ENCODE measurements around the gene OGFOD2.

DNA sequence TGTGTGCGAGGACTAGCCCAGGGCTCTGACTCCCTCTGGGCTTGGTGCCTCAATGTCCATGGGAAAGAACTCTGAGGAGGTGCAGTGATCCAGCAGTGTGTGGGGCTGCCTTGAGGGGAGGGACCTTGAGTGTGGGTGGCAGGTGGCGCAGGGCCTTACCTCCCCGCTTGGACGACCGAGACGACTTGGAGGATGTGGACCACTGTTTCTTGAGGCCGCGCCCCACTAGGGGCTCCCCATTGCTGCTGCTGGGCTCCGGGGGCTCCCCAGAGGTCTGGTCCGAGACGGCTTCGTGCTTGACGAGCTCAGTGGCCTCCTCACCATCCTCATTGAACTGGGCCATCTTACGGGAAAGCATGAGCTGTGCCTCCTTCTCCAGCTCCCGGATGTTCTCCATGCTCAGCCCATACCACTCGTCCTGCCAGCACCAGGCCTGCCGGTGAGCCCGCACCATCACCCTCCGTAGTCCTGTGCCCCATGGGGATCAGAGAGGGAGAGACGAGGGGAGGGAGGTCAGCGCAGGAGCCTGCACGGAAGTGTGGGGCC is 30.1 kb downstream of the OGFOD2 start:
- TF ChIP-seq EGR1 (IDR thresholded peaks at IDR 0.05; ENCODE audit: low read depth in 2 of 2) (no peak), RXRA (IDR thresholded peaks at IDR 0.05) (no peak), GABPA (IDR thresholded peaks at IDR 0.05 in 1 of 2, conservative IDR thresholded peaks at IDR 0.05 in 1 of 2) (no peak), SP1 (IDR thresholded peaks at IDR 0.05) (no peak), YY1 (IDR thresholded peaks at IDR 0.05) (no peak), RAD21 (IDR thresholded peaks at IDR 0.05) (no peak)
- TF ChIP-seq, protein P1, sequence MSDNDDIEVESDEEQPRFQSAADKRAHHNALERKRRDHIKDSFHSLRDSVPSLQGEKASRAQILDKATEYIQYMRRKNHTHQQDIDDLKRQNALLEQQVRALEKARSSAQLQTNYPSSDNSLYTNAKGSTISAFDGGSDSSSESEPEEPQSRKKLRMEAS (IDR thresholded peaks at IDR 0.05) = no peak
- TF ChIP-seq, protein P2, sequence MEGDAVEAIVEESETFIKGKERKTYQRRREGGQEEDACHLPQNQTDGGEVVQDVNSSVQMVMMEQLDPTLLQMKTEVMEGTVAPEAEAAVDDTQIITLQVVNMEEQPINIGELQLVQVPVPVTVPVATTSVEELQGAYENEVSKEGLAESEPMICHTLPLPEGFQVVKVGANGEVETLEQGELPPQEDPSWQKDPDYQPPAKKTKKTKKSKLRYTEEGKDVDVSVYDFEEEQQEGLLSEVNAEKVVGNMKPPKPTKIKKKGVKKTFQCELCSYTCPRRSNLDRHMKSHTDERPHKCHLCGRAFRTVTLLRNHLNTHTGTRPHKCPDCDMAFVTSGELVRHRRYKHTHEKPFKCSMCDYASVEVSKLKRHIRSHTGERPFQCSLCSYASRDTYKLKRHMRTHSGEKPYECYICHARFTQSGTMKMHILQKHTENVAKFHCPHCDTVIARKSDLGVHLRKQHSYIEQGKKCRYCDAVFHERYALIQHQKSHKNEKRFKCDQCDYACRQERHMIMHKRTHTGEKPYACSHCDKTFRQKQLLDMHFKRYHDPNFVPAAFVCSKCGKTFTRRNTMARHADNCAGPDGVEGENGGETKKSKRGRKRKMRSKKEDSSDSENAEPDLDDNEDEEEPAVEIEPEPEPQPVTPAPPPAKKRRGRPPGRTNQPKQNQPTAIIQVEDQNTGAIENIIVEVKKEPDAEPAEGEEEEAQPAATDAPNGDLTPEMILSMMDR (IDR thresholded peaks at IDR 0.05; ENCODE audit: low read depth, low read length, missing input control) = no peak
- TF ChIP-seq, protein P3, sequence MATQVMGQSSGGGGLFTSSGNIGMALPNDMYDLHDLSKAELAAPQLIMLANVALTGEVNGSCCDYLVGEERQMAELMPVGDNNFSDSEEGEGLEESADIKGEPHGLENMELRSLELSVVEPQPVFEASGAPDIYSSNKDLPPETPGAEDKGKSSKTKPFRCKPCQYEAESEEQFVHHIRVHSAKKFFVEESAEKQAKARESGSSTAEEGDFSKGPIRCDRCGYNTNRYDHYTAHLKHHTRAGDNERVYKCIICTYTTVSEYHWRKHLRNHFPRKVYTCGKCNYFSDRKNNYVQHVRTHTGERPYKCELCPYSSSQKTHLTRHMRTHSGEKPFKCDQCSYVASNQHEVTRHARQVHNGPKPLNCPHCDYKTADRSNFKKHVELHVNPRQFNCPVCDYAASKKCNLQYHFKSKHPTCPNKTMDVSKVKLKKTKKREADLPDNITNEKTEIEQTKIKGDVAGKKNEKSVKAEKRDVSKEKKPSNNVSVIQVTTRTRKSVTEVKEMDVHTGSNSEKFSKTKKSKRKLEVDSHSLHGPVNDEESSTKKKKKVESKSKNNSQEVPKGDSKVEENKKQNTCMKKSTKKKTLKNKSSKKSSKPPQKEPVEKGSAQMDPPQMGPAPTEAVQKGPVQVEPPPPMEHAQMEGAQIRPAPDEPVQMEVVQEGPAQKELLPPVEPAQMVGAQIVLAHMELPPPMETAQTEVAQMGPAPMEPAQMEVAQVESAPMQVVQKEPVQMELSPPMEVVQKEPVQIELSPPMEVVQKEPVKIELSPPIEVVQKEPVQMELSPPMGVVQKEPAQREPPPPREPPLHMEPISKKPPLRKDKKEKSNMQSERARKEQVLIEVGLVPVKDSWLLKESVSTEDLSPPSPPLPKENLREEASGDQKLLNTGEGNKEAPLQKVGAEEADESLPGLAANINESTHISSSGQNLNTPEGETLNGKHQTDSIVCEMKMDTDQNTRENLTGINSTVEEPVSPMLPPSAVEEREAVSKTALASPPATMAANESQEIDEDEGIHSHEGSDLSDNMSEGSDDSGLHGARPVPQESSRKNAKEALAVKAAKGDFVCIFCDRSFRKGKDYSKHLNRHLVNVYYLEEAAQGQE (IDR thresholded peaks at IDR 0.05) = no peak
- TF ChIP-seq, protein P4, sequence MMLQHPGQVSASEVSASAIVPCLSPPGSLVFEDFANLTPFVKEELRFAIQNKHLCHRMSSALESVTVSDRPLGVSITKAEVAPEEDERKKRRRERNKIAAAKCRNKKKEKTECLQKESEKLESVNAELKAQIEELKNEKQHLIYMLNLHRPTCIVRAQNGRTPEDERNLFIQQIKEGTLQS (IDR thresholded peaks at IDR 0.05) = no peak
- TF ChIP-seq, protein P5, sequence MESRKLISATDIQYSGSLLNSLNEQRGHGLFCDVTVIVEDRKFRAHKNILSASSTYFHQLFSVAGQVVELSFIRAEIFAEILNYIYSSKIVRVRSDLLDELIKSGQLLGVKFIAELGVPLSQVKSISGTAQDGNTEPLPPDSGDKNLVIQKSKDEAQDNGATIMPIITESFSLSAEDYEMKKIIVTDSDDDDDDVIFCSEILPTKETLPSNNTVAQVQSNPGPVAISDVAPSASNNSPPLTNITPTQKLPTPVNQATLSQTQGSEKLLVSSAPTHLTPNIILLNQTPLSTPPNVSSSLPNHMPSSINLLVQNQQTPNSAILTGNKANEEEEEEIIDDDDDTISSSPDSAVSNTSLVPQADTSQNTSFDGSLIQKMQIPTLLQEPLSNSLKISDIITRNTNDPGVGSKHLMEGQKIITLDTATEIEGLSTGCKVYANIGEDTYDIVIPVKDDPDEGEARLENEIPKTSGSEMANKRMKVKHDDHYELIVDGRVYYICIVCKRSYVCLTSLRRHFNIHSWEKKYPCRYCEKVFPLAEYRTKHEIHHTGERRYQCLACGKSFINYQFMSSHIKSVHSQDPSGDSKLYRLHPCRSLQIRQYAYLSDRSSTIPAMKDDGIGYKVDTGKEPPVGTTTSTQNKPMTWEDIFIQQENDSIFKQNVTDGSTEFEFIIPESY (IDR thresholded peaks at IDR 0.05) = no peak

Measured in liver (tissue), 3 donors.